Activated B cell treated with CpG ODN at 0.5 μM for 24 hours (primary cell): ENCODE data around the gene HMCN1. TPM values are rescaled to one million over a fixed set of nuclear protein-coding genes. Genes with fewer than 3 reads are reported as not detected.

Source experiments
- ATAC-seq: fragments of 200-7000 bp; cut with Tn5 transposase; one replicate; pipeline ENCODE4 v1.10.0; 2021; ENCODE audit warnings: low read depth, mild to moderate bottlenecking, moderate library complexity
- CTCF ChIA-PET: fragments of 350-600 bp; sonication (Branson Sonifier 250); formaldehyde crosslinking; loops from one replicate; lab custom pipeline; 2021; ENCODE audit warnings: antibody characterized with exemption; lab: Charles Lee
- POLR2A ChIA-PET: fragments of 350-600 bp; sonication (Branson Sonifier 250); formaldehyde crosslinking; loops from one replicate; lab custom pipeline; 2021; ENCODE audit warnings: antibody characterized with exemption; lab: Charles Lee
- DNase-seq: peaks from one replicate; pipeline ENCODE4 v3.0.0; 2022
- H3K27ac Mint-ChIP-seq: one replicate; pipeline ENCODE4 v1.8.0; 2020; ENCODE audit warnings: mixed read lengths
- H3K27me3 Mint-ChIP-seq: one replicate; pipeline ENCODE4 v1.8.0; 2021; ENCODE audit warnings: mixed read lengths
- H3K36me3 Mint-ChIP-seq: one replicate; pipeline ENCODE4 v1.8.0; 2021; ENCODE audit warnings: low read depth, mixed read lengths
- H3K4me1 Mint-ChIP-seq: one replicate; pipeline ENCODE4 v1.8.0; 2021; ENCODE audit warnings: mixed read lengths
- H3K4me3 Mint-ChIP-seq: one replicate; pipeline ENCODE4 v1.8.0; 2020; ENCODE audit warnings: mild to moderate bottlenecking, mixed read lengths
- H3K9me3 Mint-ChIP-seq: one replicate; pipeline ENCODE4 v1.8.0; 2020; ENCODE audit warnings: mixed read lengths
- intact Hi-C: fragments of 100-400 bp; cut with micrococcal nuclease; formaldehyde crosslinking; loops from one replicate; pipeline ENCODE4 v1.15.1; 2024
- total RNA-seq: library from RNA; stranded (reverse); gene quantifications from 2 replicates; pipeline ENCODE4 v1.2.3, GENCODE V29; 2022
- TF ChIP-seq, protein P1 (sequence below): fragments of 200-600 bp; IDR thresholded peaks from one replicate; pipeline ENCODE4 v1.8.0; 2022; ENCODE audit warnings: antibody characterized with exemption, mild to moderate bottlenecking

Gene HMCN1
- total RNA-seq, 1 donor from 2014 or later, result 0.27 TPM

DNA sequence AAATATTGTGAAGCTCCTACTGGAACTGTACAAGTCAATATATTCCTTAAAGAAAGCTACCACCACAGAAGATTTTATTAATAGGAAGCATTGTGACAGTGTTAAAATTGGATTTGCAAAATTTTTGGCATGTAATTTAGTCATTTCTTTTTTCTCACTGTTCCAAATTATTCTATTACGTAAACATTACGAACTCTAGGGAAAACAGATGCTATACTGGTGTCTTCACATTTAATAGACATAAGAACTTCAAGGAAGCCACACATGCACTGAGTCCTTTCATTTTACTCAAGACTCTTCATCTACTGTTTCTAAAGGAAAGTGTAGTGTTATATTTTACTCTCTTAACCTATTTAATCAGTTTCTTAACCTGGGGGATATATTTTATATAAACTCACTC, 135.4 kb downstream of the HMCN1 start:
- POLR2A ChIA-PET, result no interaction called here
- TF ChIP-seq, protein P1, sequence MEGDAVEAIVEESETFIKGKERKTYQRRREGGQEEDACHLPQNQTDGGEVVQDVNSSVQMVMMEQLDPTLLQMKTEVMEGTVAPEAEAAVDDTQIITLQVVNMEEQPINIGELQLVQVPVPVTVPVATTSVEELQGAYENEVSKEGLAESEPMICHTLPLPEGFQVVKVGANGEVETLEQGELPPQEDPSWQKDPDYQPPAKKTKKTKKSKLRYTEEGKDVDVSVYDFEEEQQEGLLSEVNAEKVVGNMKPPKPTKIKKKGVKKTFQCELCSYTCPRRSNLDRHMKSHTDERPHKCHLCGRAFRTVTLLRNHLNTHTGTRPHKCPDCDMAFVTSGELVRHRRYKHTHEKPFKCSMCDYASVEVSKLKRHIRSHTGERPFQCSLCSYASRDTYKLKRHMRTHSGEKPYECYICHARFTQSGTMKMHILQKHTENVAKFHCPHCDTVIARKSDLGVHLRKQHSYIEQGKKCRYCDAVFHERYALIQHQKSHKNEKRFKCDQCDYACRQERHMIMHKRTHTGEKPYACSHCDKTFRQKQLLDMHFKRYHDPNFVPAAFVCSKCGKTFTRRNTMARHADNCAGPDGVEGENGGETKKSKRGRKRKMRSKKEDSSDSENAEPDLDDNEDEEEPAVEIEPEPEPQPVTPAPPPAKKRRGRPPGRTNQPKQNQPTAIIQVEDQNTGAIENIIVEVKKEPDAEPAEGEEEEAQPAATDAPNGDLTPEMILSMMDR, result no peak
- DNase-seq (no peak), ATAC-seq (no peak)
- CTCF ChIA-PET, result no interaction called here
- H3K4me3 Mint-ChIP-seq, result no peak overlapping the region
- H3K27me3 Mint-ChIP-seq, result no peaks in the 10 kb centered on the region
- no peak overlapping the region for H3K27ac Mint-ChIP-seq
- no peaks in the 10 kb centered on the region for H3K36me3 Mint-ChIP-seq
- intact Hi-C loops, result no loop called here
- H3K9me3 Mint-ChIP-seq, result no peaks in the 10 kb centered on the region
- H3K4me1 Mint-ChIP-seq, result no peaks in the 10 kb centered on the region

DNA sequence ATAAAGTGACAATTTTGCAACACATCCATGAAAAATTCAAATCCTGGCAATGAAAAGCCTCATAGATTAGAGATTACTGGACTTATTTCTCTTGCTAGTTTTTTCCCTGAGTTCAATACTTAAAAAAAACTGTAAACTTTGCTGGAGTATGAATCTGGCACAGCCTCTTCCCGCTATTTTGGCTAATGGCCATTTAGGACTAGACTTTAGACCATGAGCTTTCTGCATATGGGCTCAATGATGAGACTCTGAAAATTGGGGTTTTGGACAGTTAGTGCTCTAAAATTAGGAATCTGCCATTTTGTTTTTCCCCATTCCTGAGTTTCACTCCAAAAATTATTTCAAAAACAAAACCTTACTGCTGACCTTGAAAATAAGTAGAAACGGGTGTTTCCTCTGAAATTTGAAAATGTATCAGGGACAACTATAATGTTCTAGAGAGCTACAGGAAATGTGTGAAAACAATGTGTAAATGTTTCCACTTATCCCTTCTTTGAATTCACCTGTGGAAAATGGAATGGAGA, 137.5 kb downstream of the HMCN1 start:
- H3K36me3 Mint-ChIP-seq, result no peaks in the 10 kb centered on the region
- H3K9me3 Mint-ChIP-seq, result no peaks in the 10 kb centered on the region
- TF ChIP-seq, protein P1, result no peak
- no peak overlapping the region for H3K4me3 Mint-ChIP-seq
- DNase-seq (no peak), ATAC-seq (no peak)
- H3K27ac Mint-ChIP-seq, result no peak overlapping the region
- intact Hi-C loops, result no loop called here
- POLR2A ChIA-PET, result no interaction called here
- CTCF ChIA-PET, result no interaction called here
- H3K4me1 Mint-ChIP-seq, result no peaks in the 10 kb centered on the region
- no peaks in the 10 kb centered on the region for H3K27me3 Mint-ChIP-seq

DNA sequence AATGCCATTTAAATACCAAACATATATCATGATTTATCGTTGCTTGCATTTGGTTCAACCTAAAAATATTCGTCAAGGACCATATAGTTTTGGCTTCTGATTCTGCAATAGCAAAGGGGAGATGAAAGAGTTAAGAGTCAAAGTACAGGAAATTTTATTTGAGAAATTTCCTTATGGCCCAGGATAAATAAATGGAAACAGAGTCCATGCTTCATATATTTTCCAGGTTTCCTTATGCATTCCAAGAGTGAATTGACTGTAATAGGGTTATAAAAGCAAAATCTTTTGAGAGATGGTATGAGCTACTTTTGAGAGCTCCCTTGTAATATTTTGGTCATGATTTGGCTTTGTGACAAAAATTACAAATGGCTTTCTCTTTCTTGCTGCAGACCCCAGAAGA, 140.1 kb downstream of the HMCN1 start:
- DNase-seq, result no peak
- TF ChIP-seq, protein P1, result no peak
- peaks cover 1% of the 10 kb centered on the region for H3K27me3 Mint-ChIP-seq
- no peaks in the 10 kb centered on the region for H3K36me3 Mint-ChIP-seq
- ChIA-PET POLR2A (no interaction called here), CTCF (interaction anchor here (0.6 kb wide), 1 partner anchor 1924 kb away, joined by 3 read pairs; no protein-coding TSS in a partner anchor)
- ATAC-seq, result no peak
- no peaks in the 10 kb centered on the region for H3K4me1 Mint-ChIP-seq
- intact Hi-C loops, result no loop called here
- H3K27ac Mint-ChIP-seq, result no peak overlapping the region
- no peaks in the 10 kb centered on the region for H3K9me3 Mint-ChIP-seq
- H3K4me3 Mint-ChIP-seq, result no peak overlapping the region

DNA sequence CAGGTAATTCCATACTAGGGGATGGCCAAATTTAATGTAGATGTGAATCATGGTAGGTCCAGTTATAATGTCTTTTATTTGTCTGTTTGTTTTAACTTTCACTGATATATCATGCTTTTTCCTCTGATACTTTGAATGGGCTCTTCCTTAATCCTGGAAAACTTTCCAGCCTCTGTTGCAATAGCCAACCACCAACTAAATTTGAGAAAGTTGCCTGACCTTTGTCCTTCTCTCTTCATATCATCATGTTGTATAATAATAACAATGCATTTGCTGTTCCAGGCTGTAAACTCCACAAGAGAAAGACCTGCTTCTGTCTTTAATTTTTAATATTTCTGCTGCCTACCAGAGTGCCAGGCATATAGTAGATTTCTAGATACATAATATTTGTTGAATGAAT, 146.1 kb downstream of the HMCN1 start:
- ATAC-seq (no peak), DNase-seq (no peak)
- ChIA-PET POLR2A (no interaction called here), CTCF (no interaction called here)
- no peak overlapping the region for H3K27ac Mint-ChIP-seq
- no peaks in the 10 kb centered on the region for H3K36me3 Mint-ChIP-seq
- H3K4me1 Mint-ChIP-seq, result no peaks in the 10 kb centered on the region
- TF ChIP-seq, protein P1, result no peak
- H3K27me3 Mint-ChIP-seq, result peaks cover 1% of the 10 kb centered on the region
- H3K4me3 Mint-ChIP-seq, result no peak overlapping the region
- intact Hi-C loops, result no loop called here
- H3K9me3 Mint-ChIP-seq, result no peaks in the 10 kb centered on the region

DNA sequence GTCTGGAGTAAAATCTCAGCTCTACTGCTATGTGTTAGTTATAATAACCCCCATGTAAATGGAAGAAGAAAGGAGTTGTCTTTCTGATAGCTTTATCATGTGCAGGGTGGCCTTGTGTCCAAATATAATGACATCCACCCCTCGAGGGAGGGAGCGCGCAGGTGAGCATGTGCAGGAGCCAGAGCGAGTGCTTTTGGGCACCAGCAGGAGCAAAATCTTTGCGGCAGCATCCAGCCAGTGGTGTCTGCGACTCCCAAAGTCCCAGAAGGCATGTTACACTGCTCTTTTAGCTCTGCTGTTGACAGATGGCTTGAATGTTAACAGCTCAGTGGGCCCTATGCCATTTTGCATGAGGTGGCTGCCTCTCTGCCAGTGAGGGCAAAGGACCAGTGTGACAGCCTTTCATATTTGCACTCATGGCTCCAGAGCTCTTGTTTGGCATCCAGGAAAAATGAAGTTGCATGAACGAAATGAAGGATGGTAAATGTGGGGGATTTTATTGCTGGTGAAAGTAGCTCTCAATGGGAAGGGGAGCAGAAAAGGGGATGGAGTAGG, 146.7 kb downstream of the HMCN1 start:
- Mint-ChIP-seq H3K27ac (no peak overlapping the region), H3K4me1 (no peaks in the 10 kb centered on the region), H3K36me3 (no peaks in the 10 kb centered on the region), H3K4me3 (no peak overlapping the region), H3K27me3 (peaks cover 1% of the 10 kb centered on the region), H3K9me3 (no peaks in the 10 kb centered on the region)
- ATAC-seq (no peak), DNase-seq (no peak)
- ChIA-PET POLR2A (no interaction called here), CTCF (no interaction called here)
- intact Hi-C loops, result no loop called here
- TF ChIP-seq, protein P1, result no peak
